Activated CD4-positive, alpha-beta T cell treated with anti-CD3 and anti-CD28 coated beads for 4 hours (primary cell): Measurements from ENCODE around the gene IL22RA1.

Experiments used
- DNase-seq, 2 donors: peaks; one replicate each; pipeline ENCODE4 v3.0.0-alpha.2; 2020

The IL22RA1 gene

DNA sequence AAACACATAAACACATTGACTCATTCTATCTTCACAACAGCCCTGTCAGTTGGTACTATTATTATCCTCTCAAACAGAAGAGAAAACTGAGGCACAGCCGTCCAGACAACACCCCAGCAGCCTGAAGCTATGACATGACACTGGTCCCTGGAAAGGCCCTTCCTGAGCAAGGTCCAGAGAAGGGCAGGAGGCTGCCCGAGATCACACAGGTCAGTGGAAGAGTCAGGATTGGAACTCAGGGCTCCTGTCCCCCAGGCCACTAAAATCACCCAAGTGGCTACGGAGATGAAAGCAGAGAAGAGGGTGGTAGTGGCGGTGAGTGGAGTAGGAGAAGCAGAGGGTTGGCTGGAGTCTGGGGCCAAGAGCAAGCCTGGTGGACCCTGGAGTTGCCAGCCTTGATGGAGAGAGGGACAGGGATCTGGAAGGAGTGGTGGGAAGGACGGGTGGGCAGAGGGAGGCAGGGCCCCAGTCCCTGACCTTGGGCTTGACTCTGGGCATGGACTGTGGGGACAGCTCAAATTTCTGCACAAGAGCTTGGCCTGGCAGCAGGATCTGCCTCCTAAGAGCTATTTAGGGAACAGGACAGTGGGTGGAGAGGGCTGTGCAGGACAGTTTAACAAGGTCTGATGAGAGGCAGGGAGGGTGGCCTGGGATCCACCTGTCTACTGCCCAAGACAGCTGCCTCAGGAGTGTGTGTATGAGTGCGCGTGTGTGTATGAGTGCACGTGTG lies 46.8 kb downstream of the IL22RA1 start:
- no peak for DNase-seq

DNA sequence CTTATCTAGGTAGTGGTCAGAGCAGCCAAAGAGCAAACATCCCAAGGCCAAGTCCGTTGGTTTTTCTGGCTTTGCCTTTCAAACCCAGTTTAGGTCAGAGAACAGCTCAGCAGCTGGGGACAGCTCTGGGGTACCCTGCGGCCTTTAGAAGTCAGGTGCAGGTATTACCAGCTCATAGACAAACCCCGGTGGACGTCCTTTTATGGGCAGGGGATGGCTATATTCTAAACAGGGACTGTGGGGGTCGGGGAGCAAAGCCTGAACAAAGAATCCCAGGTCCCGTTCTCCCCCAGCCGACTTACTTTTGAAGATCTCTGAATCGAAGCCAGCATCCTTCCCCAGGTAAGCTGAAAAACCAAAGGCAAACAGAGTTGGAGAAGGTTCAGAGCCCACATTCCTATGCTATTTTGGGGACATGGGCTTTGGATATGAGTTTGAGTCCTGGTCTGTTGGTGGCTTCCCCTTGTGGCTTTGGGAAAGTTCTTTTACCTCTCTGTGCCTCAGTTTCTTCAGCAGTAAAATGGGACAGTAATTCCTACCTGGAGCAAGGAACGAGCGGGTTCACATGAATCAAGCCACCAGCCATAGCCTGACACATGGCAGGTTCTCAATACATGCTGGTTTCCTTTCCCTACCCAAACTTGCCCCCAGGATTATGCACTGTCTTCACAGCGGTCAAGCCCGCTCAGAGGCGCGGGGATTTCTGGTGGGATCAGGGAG lies 47.6 kb downstream of the IL22RA1 start:
- no peak for DNase-seq

DNA sequence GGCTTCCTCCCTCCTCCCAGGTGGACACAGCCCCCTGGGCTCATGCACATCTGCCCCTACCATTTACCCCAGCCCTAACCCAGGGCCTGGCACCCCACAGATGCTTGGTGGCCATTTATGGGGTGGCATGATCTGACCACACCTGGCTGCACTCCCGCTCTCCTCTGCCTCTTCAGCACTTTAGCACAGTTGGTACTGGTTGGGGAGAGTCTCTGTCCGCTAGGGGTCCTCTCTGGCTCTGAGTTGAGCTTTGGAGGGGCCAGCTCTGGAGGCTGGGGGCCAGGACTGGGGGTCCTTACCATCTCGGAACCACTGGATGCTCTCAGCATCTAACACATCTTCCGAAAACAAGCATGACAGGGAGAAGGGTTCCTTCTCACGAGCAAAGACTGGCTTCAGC lies 48.4 kb downstream of the IL22RA1 start:
- no peak for DNase-seq

DNA sequence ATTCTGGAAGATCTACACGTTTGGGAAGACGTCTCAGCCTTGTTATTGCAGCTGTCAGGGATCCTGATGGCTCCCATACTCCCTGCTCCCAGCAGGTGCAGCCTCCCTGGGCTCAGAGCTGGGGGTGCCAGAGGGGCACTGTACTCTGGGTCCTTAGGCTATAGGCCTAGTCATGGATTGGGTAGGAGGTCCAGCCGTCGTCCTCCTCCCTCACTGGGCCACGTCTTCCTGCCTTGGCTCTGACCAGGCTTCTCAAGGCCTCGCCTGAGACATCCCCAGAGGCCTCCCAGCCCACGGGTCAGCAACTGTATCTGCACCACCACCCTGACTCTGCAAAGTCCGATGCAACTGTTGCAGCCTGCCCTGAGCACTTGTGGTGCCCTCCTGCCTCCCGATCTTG lies 49.2 kb downstream of the IL22RA1 start:
- DNase-seq: no peak

DNA sequence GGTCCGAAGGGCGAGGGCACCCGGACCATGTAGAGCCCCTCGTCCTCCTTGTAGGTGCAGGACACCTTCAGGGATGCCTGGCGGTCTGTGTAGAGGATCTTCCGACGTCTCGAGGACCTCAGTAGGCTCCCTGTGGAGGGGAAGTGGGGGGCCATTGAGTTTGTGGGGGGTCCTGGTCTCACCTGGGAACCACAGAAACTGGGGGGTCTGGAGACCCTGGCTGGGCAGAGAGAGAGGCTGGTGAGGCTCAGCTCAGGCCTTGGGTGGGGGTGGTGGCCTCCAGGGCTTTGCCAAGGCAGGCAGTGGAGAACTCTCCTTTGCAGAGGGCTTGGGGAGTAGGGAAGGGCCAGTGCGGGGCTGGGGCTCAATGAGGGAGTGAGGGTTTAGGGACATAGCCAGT lies 50.0 kb downstream of the IL22RA1 start:
- DNase-seq: no peak

DNA sequence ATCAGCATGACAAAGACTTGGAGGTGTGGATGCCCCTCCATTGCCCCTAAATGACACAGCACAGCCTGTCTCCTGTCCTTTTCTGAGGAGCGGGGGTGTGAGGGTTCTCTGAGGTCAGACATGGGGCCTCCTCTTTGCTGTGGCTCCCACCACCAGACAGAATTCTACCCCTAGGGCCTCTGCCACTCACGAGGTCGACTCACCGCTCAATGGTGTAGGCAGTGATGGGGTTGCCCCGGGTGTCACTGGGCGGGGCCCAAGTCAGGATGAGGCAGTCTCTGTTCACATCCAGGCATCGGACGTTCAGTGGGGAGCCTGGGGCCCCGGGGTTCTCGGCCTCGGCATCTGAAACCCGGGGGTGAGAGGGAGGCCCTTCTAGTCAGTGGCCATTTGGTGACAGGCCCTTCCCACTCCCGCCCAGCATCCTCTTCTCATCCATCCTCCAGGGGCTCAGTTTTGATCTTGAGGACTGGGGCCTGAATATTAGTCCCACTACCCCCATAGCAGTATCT lies 50.9 kb downstream of the IL22RA1 start:
- no peak for DNase-seq

DNA sequence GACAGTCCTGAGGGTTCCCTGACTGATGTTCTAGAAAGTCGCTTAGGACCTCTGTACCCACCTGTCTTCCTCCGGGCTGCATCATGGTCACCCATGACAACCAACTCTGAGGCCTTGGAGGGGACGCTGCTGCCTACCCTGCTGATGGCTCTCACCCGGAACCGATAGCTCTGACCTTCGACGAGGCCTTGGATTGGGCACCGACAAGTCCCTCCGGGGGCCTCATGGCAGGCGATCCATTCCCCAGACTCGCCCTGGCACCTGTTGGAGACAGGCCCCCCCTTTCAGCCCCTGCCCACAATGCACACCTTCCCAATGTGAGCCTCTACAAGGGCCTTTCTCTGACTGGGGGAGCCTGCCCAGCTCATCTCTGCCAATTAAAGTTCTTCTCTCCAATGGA lies 52.2 kb downstream of the IL22RA1 start:
- no peak for DNase-seq

DNA sequence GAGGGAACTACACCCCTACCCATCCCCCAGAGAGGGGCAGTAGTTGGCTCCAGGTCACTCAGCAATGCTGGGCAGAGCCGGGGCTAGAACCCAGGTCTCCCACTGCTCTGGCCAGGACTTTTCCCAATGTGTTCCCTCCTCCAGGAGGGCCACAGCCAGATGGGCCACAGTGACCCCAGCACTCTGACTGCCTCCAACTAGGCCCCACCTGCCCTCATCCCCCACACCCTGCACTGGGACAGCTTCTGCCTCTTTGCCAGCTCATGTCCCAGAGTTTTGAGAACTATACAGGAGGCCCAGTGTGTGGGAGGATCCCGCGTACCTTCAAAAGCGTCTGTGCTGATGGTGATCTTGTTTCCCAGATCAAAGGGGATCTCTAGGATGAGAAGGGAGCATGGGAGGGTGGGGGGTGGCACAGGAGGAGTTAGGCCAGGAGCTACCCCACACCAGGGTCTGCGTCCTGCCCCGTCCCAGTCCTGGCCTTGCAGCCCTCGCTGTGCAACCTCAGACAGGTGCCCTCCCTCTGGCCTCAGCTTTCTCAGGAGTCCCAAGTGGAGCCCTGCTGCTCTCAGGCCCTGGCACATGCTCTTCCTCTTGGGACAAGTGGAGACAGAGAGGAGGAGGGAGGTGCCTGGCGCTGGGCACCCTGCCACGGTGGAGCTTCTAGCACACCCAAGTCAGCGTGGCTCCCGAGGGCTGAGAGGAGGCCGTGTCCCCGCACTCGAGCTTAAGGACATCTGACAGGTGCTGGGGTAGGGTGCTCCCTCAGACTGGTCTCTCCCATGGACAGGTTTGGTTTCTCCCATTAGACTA lies 53.0 kb downstream of the IL22RA1 start:
- no peak for DNase-seq

DNA sequence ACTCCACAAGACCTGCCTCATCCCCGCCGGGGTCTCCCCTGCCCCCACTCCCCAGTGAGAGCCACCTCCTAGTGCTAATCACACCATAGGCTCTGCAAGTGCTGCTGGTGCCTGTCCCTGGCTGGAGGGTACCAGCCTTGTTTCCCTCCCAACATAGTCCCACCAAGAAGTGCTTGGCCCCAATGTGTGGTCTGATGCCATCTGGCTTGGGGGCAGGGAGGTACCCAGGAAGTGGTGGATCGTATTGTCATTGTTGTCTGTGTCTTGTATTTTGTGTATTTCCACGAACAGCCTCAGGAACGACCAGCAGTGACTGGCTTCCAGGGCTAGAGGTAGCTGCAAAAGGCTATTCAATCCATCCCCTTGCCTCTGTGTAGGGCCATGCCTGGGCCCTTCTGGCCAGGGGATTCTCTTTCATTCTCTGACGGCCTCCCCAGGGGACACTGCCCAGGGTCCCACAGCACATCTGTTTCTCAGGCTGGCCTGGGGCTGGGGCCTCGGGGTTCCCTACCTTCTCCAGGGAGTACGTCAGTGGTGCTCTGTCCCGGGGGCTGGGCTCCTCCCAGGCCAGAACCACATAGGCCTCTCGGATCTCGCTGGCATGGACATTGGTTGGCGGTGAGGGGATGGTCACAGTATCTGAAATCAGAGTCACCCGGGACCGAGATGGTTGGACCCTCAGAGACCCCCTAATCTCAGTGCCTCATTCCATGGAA lies 53.8 kb downstream of the IL22RA1 start:
- DNase-seq: no peak

DNA sequence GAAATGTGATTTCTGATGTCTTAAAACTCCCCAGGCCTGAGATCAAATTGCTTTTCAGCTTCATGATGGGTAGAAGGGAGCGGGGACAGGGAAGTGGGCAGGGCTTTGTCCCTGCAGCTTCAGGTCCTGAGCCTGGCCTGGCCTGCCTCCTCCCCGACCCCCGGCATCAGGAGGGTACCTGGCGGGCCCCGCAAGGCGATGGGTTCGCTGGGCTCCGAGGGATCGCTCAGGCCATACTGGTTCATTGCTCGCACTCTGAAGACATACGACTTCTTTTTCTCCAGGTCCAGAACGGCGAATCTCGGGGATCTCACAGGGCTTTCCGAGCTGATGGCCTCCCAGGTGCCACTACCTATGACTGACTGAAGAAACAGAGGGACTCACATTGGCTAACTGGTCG lies 56.5 kb downstream of the IL22RA1 start:
- no peak for DNase-seq

DNA sequence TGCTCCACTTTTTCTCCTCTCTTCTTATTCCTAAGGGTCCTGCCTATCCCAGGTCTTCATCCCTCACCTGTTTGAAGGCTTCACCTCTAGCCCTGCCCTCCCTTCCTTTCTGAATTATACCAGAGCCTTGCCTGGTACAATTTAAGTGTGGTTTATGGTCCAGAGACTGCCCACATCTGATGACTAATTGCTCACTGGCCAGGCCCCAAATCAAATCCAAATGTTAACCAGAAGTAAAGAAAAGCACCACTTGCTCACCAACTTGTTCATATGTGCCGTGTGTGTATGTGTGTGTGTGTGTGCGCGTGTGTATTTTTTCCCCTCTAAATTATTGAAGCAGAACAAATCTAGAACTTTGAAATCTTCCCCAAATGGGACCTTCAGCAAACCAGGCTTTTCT lies 57.4 kb downstream of the IL22RA1 start:
- no peak for DNase-seq

DNA sequence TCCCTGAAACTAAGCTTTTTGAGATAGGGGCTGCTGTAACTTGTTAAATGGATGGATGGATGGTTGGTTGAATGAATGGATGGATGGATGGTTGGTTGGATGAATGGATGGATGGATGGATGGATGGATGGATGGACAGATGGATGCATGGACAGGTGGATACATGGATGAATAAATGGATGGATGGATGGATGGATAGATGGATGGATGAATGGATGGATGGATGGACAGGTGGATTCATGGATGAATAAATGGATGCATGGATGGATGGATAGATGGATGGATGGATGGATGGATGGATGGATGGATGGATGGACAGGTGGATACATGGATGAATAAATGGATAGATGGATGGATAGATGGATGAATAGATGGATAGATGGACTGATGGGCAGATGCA lies 57.9 kb downstream of the IL22RA1 start:
- no peak for DNase-seq

DNA sequence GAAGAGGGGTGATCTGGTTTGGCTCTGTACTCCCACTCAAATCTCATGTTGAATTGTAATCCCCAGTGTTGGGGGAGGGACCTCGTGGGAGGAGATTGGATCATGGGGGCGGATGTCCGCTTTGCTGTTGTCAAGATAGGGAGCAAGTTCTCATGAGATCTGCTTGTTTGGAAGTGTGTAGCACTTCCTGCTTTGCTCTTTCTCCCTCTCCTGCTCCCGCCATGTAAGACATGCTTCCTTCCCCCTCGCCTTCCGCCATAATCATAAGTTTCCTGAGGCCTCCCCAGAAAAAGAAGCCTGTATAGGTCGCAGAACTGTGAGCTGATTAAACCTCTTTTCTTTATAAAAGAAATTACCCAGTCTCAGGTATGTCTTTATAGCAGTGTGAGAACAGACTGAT lies 58.9 kb downstream of the IL22RA1 start:
- DNase-seq: no peak

DNA sequence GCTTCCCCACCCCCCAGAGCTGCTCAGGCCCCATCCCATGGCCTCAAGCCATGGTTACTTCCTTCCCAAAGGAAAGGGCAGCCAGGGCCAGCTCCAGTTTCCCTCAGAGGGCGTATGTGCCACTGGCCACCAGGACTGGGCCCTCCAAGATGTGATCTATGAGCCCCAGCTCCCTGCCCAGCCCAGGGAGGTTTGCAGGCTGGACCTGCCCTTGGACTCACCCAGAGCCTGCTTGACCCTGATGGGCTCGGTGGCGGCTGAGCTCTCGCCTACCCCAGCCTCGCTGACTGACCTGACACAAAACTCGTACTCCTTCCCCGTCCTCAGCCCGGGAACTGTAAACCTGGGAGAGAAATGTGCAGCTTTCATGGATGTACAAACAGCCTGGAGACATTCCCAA lies 60.6 kb downstream of the IL22RA1 start:
- no peak for DNase-seq

DNA sequence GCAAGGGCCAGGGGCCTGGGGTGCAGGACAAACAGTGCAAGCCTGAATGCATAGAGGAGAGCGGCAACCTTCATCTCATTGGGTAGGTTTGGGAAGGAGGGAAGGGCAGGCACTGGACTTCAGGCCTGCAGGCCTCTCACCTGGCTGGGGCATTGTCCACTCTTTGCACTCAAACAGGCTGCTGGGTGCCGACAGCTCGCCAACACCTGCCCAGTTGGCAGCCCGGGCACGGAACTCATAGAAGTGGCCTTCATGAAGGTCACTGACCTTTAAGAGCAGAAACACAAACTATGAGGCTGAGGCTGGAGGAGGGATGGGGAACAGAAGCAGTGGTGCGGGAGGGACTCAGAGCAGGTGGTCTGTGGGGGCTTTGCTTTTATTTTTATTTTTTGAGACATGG lies 61.8 kb downstream of the IL22RA1 start:
- DNase-seq: no peak

DNA sequence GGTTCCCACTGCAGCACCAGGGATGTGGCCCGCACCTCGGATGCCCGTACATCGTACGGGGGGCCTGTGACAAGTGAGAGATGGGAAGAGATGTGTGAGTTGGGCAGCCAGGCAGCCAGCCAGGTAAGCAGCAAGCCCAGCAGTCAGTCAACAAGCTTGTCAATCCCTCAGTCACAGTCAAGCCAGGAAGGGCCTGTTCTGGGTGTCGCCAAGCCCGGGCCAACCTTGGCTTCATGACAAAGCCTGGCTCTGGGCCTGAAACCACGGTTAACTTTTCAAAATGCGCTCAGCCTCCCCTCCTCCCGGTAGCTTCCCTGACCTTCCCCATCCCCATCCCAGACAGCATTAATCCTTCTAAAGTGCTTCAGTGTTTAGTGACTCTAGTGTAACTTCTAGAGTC lies 62.8 kb downstream of the IL22RA1 start:
- DNase-seq: no peak

DNA sequence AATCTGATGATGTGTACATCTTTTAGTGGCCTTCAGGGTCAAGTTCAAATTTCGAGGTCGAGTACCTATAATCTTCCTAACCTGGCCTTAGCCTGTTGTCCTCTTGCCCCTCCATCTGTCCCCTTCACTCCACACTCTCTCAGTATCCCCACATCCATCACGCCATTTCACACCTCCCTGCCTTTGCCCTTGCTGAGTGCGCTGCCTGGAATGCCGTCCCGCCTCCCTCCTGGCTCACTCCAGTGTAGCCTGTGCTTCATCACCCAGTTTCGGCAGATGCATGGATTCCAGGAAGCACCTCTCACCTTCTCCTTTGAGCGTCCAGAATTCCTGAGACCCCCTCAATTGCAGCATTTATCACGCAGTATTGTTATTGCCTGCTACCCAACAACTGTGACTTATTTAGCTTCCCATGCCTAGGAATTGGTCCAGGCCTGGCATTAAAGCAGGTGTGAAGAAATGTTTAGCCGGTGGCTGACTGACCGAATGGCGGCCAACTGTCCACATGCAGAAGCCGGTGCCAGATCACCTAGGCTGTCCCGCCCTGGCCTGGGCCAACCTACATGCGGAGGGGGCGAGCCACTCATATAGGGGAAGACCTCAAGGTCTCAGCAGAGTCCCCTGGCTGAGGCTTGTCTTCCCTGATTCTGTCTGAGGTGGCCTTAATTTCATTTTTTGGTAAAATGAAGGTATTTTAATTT lies 65.5 kb downstream of the IL22RA1 start:
- DNase-seq: no peak

DNA sequence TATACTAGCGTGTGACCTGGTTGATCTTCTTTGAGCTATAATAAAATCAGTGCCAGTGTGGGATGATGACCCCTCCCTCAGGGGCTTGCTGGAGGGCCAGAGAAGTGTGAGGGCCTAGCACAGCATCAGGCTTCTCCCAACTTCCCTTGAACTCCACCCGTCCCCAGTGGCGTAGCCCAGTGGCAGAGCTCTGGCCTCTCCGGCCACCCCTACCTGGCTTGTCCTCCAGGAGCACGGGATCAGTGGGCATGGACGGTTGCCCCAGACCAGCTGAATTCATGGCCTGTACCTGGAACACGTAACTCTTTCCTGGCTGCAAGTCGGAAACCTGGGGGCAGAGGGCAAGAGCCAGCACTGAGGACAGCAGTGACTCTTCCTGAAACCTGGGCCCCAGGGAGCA lies 67.0 kb downstream of the IL22RA1 start:
- no peak for DNase-seq

DNA sequence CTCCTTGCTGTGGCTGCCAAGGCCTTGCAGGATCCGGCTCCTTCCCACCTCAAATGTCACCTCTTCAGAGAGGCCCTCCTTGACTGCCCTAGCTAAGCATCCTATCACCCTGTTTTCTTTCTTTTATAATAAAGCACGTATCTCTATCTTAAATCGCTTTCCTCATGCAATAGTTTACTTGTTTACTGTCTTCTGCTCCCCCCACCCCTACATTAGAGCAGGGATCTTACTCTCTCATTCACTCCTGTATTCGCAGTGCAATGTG lies 67.4 kb downstream of the IL22RA1 start:
- no peak for DNase-seq

DNA sequence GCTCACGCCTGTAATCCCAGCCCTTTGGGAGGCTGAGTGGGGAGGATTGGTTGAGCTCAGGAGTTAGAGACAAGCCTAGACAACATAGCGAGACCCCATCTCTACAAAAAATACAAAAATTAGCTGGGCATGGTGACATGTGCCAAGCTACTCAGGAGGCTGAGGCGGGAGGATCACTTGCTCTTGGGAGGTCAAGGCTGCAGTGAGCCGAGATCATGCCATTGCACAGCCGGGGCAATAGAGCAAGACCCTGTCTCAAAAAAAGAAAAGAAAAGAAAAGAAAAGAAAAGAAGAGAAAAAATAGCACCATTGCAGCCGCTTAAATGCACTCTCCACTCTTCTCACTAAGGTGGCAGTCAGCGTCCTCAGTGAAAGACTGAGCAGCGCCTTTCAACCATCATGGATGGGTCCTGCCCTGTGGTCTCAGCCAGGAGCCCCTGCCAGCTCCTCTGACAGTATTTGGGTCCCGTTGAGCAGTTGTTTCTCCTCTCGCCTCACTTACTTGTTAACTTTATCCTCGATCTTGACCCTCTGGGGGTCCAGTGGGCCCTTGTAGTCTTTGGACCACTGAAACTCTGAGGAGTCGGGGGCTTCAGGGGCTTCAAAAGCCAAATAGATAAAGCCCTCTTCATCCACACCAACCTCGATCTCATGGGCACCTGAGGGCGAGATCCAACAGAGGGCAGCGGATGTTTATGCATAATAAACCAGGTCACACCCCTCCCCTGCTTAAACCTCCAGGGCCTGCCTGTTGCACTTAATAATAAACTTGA lies 67.9 kb downstream of the IL22RA1 start:
- DNase-seq: no peak

DNA sequence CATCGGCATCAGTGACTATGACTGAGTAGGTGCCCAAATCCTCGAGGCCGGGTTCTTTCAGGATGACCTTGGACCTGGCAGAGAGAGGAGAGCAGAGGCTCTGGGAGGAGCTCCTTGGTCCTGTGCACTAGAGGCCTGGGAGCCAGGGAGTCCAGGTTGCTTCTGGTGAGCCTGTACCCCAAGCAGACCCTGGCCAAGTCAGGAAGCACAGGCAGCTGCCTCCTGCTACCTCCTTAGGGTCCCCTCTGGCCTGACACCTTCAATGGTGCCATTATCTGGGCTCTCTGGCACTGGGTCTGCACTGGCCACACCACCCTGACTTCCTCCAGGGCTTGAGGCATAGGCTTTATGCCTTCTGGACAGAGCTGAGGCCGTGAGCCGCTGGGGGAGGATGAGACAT lies 68.7 kb downstream of the IL22RA1 start:
- no peak for DNase-seq

DNA sequence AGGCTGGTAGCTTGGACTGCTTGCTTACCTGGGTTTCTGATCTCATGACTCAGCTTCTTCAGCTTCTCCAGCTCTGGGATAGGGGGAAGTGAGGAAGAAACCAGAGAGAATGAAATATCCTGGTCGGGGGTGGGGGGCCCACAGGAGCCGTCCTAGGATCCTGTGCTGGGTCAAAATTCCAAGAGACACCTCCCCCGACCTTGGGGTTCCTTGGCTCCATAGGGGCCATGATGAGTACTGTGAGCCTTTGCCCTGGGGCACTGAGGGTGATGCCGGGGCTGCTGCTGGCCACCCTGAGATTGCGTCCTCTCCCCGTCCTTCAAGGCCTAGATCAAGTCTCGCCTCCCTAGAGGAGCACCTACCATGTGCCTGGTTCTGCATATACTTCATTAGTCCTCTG lies 71.0 kb downstream of the IL22RA1 start:
- no peak for DNase-seq
